Non-pigmented ciliary epithelial cell (primary cell): ENCODE measurements around the gene CARD14.
A peak's percentile ranks its signal among the peaks of the same experiment; 100 is the strongest.

Experiments used
- DNase-seq: peaks from one replicate; pipeline ENCODE4 v3.0.0-alpha.2; 2010; ENCODE audit warnings: low read depth

Gene CARD14

DNA sequence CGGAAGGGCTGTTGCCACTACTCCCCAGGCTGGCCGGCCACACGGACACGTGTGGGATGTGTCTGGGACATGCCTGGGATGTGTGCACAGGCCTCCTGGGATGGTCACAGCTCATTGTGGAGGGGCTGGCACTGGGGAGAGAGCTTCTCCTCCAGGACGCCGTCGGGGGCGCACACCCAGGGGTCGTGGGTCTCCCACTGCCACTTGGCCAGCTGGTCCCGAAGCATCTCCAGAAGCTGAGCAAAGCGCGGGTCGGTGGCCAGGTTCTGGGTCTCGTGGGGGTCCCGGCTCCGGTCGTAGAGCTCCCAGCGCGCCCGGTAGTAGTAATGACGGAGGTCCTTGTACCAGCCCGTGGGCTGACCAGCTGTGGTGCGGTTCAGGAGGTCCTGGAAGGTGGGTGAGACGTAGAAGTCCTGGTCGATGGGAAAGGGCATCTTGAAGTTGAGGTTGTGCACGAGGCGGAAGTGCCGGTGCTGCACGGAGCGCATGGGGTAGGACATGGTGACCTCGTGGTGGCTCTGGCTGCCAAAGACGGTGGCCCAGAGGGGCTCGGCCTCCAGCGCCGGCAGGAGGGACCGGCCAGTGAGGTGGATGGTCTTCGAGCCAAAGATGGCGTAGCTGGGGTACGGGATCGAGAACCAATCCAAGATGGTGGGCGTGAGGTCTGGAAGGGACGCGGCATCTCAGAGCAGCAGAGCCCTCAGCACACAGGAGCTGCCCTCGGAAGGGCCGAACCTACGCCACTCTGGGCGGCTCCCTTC, 40.7 kb downstream of the CARD14 start:
- DNase-seq, result no peak

DNA sequence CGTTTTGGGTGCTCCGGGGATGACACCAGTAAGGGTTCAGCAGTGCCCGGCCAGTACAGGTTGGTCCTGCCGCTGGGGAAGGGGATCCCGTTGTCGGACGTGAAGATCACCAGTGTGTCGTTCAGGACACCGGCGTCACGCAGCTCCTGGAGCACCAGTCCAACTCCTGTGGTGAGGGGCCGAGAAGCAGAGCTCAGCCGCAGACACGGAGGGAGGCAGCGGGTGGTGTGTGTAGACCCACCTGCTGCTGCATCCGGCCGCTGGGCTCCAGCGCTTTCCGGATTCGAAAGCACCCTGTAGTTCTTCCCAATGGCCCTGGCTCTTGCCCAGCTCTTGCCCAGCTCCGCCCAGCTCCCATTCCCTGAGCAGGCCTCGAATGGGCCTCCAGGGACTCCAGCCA, 42.3 kb downstream of the CARD14 start:
- no peak for DNase-seq

DNA sequence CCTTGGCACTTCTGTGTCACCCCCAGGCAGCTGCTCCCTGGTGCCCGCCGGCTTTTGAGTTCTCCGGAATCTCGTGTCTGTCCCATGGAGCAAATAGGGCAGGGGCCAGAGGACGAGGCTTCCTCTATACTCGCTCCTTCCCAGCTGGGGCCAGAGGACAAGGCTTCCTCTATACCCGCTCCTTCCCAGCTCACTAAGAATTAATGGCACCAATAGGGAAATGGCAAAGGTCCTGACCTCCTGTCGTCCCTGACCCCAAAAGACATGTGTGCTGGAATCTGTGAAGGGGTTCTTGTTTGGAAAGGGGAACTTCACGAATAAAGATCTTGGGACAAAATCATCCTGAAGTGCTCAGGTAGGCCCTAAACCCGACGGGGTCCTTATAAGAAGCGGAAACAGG, 42.7 kb downstream of the CARD14 start:
- no peak for DNase-seq

DNA sequence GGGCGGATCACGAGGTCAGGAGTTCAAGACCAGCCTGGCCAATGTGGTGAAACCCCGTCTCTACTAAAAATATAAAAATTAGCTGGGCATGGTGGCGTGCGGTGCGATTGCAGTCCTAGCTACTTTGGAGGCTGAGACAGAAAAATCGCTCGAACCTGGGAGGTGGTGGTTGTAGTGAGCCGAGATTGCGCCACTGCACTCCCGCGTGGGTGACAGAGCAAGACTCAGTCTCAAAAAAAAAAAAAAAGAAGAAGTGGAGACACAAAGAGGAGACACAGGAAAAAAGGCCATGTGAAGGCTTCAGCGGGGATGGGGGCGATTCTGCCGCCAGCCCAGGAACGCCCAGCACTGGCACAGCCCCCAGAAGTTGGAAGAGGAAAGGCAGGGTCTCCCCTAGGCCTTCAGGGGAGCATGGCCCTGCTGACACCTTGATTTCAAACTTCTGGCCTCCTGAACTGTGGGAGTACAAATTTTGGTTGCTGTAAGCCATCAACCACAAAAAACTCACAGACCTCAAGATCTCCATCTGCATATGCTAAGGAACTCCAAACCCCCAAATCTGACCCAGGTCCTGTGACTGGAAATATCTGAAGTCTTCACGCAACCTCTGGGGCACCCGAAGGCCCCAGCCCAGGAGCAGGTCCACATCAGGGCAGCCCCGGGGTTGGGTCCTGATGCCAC, 43.3 kb downstream of the CARD14 start:
- no peak for DNase-seq

DNA sequence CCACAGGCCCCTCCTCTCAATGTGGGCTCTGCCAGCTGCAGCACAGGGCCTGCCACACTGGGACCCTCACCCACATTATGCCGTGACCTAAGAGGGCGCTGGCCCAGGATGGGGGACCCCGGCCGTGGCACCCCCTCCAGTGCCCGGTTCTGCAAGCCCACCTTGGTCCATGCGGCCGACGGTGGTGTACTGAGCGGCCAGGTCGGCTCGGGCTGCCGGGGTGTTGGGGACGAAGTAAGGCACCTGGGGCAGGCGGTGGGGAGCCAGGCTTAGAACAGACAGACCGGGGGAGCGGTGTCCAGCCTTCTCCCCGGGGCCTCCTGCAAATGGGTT, 43.8 kb downstream of the CARD14 start:
- DNase-seq, result no peak

DNA sequence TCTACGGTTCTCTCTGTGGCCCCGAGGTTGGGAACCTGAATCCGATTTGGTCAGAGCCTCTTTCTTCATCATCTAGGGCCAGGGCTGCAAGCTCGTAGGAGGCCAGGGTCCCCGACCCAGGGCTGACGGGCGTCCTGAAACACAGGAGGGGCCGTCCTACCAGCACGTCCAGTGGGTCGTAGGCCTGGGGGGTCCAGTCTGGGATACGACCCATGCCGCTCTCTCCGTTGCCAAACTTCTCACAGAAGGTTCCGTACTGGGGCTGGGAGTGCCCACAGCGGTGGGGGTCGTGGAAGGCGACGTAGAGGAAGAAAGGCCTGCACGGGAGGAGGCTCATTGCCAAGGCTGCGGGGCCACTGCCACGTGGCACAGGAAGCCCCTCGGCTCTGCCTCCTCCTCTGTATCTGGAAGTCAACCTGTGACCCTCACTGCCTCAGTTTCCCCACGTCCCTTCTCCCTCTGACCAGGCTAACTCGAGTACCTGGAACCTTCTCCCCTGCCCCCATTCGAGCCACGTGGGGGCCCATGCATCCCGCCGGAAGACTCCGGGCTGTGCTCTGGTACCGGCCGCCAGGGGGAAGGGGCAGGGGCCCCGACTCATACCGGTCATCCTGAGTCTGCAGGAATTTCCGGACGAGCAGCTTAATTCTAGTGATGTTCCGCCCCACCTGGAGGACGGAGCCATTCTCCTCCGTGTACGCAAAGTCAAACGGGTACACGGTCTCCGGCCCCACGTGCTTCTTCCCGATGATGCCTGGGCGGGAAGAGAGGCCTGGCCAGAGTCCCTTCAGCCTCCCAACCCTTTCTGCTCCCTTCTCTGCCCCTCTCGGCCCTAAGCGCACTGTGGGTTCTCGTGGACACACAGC, 44.4 kb downstream of the CARD14 start:
- no peak for DNase-seq

DNA sequence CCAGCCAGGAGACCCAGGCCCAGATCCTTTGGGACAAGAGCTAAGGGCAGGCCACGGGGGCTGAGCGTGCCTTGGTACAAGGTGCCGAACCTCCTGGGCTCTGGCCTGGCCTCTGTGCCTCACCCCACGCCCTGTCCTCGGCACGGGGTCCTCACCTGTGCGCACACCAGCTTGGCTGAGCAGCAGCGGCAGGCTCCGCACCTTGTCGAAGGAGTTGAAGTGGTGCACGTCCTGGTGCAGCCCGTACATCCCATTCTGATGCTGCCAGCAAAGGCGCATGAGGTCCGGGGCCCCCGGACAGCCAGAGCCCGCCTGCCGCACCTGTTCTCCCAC, 45.0 kb downstream of the CARD14 start:
- no peak for DNase-seq

DNA sequence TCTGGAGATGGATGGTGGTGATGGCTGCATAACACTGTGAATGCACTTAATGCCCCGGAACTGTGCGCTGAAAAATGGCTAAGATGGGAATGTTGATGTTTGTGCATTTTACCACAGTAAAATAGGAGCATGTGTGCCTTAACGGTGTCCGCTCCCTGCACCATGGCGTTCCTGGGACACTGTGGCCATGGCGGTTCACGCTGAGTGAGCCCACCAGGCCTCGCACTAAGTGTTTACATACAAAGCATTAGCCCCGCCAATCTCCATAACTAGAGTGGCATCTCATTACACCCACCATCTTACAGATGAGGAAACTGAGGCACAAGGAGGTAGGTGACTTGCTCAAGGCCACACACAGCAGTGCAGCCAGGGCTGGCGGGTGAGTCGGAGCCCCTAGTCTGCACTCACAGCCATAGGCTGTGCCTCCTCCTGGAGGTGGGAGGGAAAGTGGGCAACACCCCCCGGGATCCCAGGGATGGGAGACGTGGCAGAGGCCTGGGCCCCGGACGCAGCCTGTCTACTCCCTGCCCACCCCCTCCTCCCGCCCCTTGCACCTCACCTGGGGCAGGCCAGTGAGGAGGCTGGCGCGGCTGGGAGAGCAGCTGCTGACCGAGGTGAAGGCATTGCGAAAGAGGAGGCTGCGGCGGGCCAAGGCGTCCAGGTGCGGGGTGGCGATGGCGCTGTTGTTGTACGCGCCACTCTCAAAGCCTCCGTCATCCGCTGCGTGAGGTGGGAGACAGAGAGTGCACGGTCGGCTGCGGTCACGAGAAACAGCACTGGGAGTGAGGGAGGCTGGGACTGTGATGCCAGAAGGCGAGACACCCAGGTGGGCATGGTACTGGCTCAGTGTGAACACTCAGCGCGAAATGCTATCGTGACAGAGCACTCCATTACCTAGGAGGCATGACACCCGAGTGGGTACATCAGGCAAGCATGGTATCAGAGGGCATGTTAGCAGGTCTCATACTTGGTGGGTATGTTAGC, 46.9 kb downstream of the CARD14 start:
- no peak for DNase-seq

DNA sequence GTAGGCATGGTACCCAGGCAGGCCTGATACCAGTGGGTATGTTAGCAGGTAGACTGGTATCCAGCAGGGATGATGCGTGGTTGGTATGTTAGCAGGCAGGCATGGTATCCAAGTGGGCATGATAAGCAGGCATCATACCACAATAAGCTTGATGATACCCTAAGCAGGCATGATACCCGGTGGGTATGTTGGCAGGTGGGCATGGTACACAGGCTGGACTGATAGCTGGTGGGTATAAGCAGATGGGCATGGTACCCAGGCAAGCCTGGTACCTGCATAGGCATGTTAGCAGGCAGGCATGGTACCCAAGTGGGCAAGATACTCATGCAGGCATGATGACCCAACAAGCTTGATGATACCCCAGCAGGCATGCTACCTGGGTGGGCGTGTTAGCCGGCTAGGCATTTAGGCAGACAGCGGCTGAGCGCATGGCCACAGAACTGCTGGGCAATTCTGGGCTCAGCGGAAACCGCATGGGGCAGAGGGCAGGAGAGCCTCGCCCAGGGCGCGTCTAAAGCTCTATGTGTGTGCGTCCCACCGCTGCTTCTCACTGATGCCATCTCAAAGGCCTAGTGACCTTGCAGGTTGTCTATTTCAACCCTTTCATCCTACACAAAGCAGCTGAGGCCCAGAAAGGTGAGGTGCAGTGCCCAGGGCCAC, 48.0 kb downstream of the CARD14 start:
- no peak for DNase-seq

DNA sequence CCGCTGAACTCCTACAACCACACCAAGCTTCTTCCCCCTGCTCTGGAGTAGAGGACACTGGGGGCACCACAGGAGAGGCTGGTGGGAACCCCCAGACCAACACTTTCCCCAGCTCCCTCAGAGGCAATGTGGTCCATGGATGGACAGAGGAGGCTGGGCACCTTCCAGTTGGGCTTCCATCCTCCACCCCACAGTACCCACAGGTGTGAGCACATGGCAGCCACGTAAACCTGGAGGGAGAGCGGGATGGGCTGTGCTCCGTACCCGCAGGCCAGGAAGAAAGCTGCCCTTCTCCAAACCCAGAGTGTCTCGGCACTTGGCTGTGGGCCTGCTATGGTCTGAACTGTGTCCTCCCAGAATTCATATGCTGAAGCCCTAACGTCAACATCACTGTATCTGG, 48.6 kb downstream of the CARD14 start:
- DNase-seq, result no peak

DNA sequence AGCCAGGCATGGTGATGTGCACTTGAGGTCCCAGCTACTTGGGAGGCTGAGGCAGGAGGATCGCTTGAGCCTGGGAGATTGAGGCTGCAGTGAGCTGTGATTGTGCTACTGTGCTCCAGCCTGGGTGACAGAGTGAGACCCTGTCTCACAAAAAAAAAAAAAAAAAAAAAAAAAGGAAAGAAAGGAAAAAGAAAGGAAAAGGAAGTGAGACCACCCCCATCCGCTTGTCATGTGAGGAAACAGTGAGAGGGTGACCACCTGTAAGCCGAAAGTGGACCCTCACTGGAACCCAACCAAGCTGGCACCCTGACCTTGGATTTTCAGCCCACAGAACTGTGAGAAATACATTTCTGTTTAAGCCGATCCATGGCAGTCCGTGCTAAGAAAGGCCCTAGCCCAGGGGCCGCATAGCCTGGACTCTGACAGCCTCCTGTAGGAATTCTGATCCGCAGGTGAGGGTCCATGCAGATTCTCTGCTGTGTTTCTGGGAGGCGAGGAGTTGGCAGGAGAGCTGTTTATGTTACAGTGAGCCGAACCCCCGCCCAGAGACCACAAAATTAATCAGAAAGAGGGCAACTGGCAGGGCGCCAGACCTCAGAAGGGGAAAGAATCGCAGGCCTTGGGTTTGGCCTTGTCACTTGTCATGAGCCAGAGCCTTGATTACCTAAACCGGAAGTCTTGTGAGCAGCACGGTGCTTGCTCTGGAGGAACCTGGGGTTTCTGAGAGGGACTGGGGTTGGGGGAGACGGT, 49.4 kb downstream of the CARD14 start:
- DNase-seq, result peak; percentile 19

DNA sequence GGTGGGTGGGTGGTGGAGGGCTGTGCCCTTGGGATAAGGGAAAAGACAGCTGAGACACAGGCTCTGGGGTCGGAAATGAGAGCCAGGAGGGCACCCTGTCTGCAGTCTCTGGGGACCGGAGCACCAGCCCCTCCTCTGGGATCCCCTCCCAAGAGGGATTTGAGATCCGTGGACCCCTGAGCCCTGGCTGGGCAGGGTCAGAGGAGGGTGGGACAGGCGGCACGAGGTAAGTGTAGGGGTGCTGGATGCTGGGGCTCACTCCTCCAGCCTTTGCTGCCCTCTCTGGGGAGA, 49.9 kb downstream of the CARD14 start:
- no peak for DNase-seq

DNA sequence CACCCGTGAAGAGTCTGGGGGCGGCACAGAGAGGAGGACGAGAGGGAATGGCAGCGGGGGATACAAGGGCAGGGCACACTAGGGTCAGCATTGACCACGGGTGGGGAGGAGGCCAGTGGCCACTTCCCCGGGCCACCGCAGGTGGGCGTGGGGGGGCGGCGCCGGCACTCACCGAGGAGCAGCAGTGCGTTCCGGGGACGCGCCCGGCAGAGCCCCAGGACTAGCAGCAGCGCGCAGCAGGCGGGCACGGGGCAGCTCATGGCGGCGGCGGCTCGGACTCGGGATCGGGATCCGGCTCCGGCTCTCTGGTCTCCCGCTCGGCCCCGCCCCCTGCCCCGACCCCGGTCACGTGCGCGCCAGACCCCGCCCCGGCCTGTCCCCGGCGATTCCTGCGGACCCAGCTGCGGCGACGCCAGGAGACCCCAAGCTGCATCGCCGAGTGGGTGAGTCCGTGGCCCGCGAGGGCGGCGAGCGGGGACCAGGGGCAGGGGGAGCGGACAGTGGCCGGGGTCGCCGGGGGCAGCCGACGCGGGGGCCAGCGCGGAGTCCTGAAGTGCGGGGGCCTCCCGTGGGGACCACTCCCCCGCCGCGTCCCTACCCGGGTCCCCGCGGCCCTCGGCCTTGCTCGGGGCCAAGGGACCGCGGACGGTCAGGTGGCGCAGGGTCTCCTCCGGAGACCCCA, 50.4 kb downstream of the CARD14 start, which contains the start of the genes SGSH and SLC26A11:
Gene SGSH (minus strand): TSS at position 280 of the 682 bp plus-strand sequence. CDS start 20 bp downstream, at position 260.
Gene SLC26A11 (plus strand): TSS at position 374 of the 682 bp plus-strand sequence. CDS start 1,134 bp downstream, outside the sequence.
- no peak for DNase-seq

DNA sequence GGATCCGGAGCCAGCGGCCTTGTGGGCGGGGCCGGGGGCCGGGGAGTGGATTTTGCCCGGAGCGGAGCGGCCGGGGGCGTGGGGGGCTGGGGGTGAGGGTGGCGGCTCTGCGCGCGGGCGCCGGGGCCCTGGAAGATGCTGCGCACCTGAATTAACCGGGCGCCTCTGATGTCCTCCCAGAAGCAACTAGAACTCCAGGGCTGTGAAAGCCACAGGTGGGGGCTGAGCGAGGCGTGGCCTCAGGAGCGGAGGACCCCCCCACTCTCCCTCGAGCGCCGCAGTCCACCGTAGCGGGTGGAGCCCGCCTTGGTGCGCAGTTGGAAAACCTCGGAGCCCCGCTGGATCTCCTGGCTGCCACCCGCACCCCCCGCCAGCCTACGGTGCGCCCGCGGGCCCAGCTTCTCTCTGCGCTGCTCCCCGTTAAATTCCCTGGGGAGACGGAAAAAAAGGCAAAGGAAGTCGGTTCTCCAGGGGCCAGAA, 50.9 kb downstream of the CARD14 start:
- no peak for DNase-seq

DNA sequence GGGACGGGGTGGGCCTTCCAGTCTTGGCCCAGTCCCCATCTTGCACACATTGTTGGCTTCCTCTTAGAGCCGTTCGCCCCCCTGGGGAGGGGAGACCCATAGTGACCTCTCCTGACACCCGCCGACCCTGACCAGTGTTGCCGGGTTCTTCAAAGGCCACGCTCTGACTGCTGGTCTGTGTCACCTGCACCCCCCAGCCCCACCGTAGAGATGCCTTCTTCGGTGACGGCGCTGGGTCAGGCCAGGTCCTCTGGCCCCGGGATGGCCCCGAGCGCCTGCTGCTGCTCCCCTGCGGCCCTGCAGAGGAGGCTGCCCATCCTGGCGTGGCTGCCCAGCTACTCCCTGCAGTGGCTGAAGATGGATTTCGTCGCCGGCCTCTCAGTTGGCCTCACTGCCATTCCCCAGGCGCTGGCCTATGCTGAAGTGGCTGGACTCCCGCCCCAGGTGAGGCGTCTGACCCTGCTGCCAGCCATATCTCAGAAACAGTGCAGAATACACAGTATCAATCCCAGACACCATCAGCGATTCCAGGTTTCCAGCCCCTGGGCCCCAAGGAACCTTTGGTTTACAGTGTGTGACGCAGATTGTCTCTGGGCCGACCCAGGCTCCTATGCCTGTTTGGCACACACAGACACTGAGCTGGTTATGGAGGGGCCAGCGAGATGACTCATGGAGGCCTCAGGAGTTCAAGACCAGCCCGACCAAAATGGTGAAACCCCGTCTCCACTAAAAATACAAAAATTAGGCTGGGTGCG, 51.7 kb downstream of the CARD14 start:
- no peak for DNase-seq

DNA sequence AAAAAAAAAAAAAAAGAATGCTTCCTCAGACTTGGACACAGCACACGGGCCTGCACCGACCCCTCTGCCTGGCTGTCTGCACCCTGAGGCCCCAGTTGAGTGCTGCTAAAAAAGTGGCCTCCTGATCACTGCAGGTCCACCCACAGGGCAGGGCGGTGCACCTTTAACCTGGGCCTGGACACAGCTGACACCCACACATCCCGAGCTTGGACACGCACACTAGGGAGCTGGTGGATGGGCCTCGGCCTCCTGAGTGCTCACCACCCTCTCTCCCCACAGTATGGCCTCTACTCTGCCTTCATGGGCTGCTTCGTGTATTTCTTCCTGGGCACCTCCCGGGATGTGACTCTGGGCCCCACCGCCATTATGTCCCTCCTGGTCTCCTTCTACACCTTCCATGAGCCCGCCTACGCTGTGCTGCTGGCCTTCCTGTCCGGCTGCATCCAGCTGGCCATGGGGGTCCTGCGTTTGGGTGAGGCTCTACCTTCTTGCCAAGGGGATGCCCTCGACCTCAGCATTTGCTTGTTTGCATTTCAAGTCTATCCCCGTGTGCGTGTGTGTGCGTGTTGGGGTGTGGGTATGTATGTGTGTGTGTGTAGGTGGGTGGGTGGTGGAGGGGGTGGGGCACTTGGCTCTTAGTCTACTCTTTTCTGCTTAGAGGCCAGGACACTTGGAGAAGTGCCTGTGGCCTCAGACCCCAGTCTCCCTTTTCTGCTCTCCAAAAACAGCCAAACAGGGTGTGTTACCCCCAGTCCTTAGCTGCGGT, 52.7 kb downstream of the CARD14 start:
- no peak for DNase-seq

DNA sequence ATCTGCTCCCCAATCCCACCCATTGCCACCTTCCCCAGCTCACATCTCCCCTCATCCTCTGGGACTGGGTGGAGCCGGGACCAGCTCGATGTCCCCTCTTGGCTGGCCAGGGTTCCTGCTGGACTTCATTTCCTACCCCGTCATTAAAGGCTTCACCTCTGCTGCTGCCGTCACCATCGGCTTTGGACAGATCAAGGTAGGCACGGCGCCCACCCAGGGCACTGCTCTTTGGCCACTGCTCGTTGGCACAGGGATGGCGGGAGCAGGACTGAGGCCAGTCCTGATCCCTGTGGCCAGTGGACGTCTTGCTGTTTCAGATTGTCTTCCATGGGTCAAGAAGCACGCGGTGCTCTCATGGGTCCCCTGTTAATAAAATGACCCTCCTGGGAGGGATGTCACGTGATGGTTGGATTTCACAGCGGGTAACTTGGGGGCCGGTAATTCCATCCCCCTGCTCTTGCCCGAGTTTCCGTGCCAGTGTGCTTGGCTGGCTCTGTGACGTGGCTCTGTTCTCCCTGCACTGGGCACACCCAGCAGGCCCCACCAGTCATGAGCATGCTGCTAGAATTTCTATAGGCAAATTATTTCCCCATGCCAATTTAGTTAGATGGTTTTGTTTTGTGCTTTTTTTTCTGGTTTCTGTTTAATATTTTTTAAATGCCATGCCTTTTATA, 53.4 kb downstream of the CARD14 start:
- no peak for DNase-seq
